ENCODE results near the gene SOD1. TPM values are rescaled to one million over a fixed set of nuclear protein-coding genes. Genes with fewer than 3 reads are reported as not detected.
A peak's percentile ranks its signal among the peaks of the same experiment; 100 is the strongest.

The SOD1 gene
- total RNA-seq, 4 donors from 2014 or later: 219 to 337 (median 248) TPM

GRCh38 chr21:31666445-31667010 lies 7.0 kb downstream of the SOD1 start:
- WGBS, 2 donors (ENCODE audit: low coverage in 1 of 2): 57 to 87% methylated on average over 5 of the region's 5 CpGs
- H3K27me3 ChIP-seq: no peaks in the 10 kb centered on the region
- peaks cover 9 to 84% of the 10 kb centered on the region in 2 donors for H3K36me3 ChIP-seq
- H3K9me3 ChIP-seq: no peaks in the 10 kb centered on the region
- no peak for ATAC-seq
- H3K27ac ChIP-seq: peak overlapping the region in 1 of 4 donors; percentile 19
- no peak overlapping the region for H3K4me3 ChIP-seq
- peaks cover 0 to 60% (median 9%) of the 10 kb centered on the region in 3 donors for H3K4me1 ChIP-seq
- TF ChIP-seq EP300 (IDR thresholded peaks at IDR 0.05) (no peak), CTCF (IDR thresholded peaks at IDR 0.05) (no peak), POLR2AphosphoS5 (IDR thresholded peaks at IDR 0.05) (no peak), POLR2A (IDR thresholded peaks at IDR 0.05) (no peak)

- H3K9me3 ChIP-seq: no peaks in the 10 kb centered on the region
- H3K36me3 ChIP-seq: peaks cover 9 to 84% of the 10 kb centered on the region in 2 donors
- TF ChIP-seq EP300 (IDR thresholded peaks at IDR 0.05): no peak
- no peak for TF ChIP-seq CTCF (IDR thresholded peaks at IDR 0.05)
- no peak for TF ChIP-seq POLR2AphosphoS5 (IDR thresholded peaks at IDR 0.05)
- H3K4me1 ChIP-seq: peaks cover 0 to 54% (median 3%) of the 10 kb centered on the region in 3 donors
- WGBS, 2 donors (ENCODE audit: low coverage in 1 of 2): 80 to 86% methylated on average over 5 of the region's 5 CpGs
- no peaks in the 10 kb centered on the region for H3K27me3 ChIP-seq
- no peak overlapping the region for H3K27ac ChIP-seq
- H3K4me3 ChIP-seq: no peak overlapping the region
- ATAC-seq: no peak
Measured at GRCh38 chr21:31667132-31667531, 7.6 kb downstream of the SOD1 start.

- TF ChIP-seq POLR2A (IDR thresholded peaks at IDR 0.05): no peak
- no peak for TF ChIP-seq POLR2AphosphoS5 (IDR thresholded peaks at IDR 0.05)
- no peak for TF ChIP-seq CTCF (IDR thresholded peaks at IDR 0.05)
- no peaks in the 10 kb centered on the region for H3K9me3 ChIP-seq
- peaks cover 9 to 86% of the 10 kb centered on the region in 2 donors for H3K36me3 ChIP-seq
- no peak overlapping the region for H3K27ac ChIP-seq
- no peak overlapping the region for H3K4me3 ChIP-seq
- H3K27me3 ChIP-seq: no peaks in the 10 kb centered on the region
- peaks cover 0 to 49% (median 3%) of the 10 kb centered on the region in 3 donors for H3K4me1 ChIP-seq
- no peak for ATAC-seq
Measured at GRCh38 chr21:31667639-31668038, 8.1 kb downstream of the SOD1 start.

- WGBS, 2 donors (ENCODE audit: low coverage in 1 of 2): 87 to 96% methylated on average over 2 of the region's 2 CpGs
- Histone ChIP-seq H3K9me3 (no peaks in the 10 kb centered on the region), H3K27me3 (no peaks in the 10 kb centered on the region), H3K27ac (peak overlapping the region in 1 of 4 donors; percentile 34), H3K36me3 (peaks cover 9 to 80% of the 10 kb centered on the region in 2 donors), H3K4me3 (no peak overlapping the region), H3K4me1 (peaks cover 0 to 39% (median 3%) of the 10 kb centered on the region in 3 donors)
- ATAC-seq: no peak
- TF ChIP-seq CTCF (IDR thresholded peaks at IDR 0.05): no peak
- TF ChIP-seq POLR2A (IDR thresholded peaks at IDR 0.05): no peak
- TF ChIP-seq EP300 (IDR thresholded peaks at IDR 0.05): no peak
- TF ChIP-seq POLR2AphosphoS5 (IDR thresholded peaks at IDR 0.05): no peak
Measured at GRCh38 chr21:31668651-31669491, 9.4 kb downstream of the SOD1 start.

- Histone ChIP-seq H3K4me3 (no peak overlapping the region), H3K4me1 (peaks cover 0 to 34% (median 3%) of the 10 kb centered on the region in 3 donors), H3K36me3 (peaks cover 9 to 69% of the 10 kb centered on the region in 2 donors), H3K27me3 (no peaks in the 10 kb centered on the region), H3K9me3 (no peaks in the 10 kb centered on the region), H3K27ac (no peak overlapping the region)
- TF ChIP-seq POLR2AphosphoS5 (IDR thresholded peaks at IDR 0.05) (no peak), POLR2A (IDR thresholded peaks at IDR 0.05) (no peak), CTCF (IDR thresholded peaks at IDR 0.05) (no peak), EP300 (IDR thresholded peaks at IDR 0.05) (no peak)
- 44 to 63% methylated on average over 6 of the region's 6 CpGs for WGBS, 2 donors (ENCODE audit: low coverage in 1 of 2)
- ATAC-seq: no peak
Measured at GRCh38 chr21:31670070-31670469, 10.6 kb downstream of the SOD1 start.

Measured in gastroesophageal sphincter (tissue), 4 donors.